Cortex of kidney (tissue), 1 donor: ENCODE data around the gene PDIA4.
"Not testable (repeated sequence)": the region's sequence is repeated elsewhere in the genome, so short reads cannot be mapped to it uniquely, and the experiment has no call there.

Source experiments
- DNase-seq: peaks from one replicate; lab custom pipeline; 2025; lab: John Stamatoyannopoulos, UW

The PDIA4 gene

DNA sequence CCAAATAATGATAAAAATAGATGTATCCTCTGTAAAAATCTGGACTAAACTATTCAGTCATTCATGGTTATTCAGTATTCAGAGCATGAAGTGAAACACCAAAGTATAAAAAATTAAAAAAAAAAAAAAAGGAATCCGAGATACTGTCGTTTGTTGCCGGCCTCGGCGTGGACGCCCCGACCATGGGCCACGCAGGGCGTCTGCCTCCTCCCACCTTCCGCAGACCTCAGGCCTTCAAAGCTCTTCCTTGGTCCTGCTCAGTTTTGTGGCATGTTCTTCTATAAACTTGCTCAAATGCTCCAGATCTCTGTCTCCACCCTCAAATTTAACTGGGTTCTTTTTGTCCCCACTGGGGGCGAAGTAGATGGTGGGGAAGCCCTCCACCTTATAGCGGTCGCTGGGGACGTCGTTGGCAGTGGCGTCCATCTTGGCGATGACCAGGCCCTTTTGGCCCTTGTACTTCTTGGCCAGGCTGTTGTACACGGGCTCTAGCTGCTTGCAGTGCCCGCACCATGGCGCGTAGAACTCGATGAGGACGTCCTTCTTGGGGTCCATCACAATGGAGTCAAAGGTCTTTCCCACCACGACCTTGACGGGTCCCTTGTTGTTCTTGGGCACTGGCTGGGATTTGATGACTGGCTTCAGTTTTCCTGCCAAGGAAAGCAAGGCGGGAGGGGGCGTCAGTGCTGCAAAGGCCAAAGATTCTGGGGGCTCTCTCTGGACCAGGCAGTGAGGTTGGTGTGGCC lies 24.6 kb downstream of the PDIA4 start:
- no peak for DNase-seq

GRCh38 chr7:149003018-149003417 lies 25.3 kb downstream of the PDIA4 start:
- DNase-seq, result no peak

GRCh38 chr7:149002604-149003003 lies 25.7 kb downstream of the PDIA4 start:
- DNase-seq, result no peak

GRCh38 chr7:149001427-149002068 lies 26.8 kb downstream of the PDIA4 start:
- no peak for DNase-seq

GRCh38 chr7:149000961-149001360 lies 27.3 kb downstream of the PDIA4 start:
- no peak for DNase-seq

GRCh38 chr7:148999192-148999591 lies 29.1 kb downstream of the PDIA4 start:
- DNase-seq, result no peak

GRCh38 chr7:148997497-148997896 lies 30.8 kb downstream of the PDIA4 start:
- no peak for DNase-seq

- DNase-seq, result no peak
Measured at GRCh38 chr7:148994576-148994975, 33.7 kb downstream of the PDIA4 start.

DNA sequence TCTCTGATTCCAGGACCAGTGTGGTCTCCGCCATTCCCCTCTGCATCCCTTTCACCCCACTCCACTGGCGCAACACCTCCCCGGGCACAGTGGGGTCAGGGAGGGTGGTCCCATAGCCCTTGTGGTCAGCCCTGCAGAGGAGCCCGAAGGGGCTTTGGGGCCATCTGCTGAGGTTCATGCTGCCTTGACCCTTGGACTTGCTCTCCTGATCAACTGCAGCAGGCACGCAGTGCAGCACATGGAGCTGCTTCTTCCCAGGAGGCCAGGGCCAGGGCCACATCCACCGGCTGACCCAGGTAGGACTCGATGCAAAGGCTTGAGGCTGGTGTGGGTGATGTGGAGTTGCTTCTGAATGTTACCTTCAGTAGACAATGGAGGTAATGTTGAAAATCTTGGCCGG lies 35.1 kb downstream of the PDIA4 start:
- DNase-seq, result no peak

DNA sequence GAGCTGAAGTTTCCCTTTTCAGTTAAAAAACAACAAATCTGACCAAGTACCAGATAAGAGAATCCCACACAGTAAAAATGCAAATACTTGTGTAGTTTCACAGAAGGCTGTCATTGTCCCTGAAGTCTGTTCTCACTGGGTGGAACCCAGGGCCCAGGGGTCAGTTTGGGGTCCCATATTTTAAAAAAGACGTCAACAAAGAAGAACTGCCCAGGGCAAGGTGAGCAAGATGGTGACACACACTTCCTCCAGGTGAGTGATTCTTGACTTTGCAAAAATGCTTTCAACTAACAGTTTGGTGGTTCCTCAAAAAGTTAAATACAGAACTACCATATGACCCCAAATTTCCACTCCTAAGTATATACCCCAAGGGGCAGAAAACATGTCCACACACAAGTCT lies 36.8 kb downstream of the PDIA4 start:
- DNase-seq, result no peak

GRCh38 chr7:148987751-148988512 lies 40.4 kb downstream of the PDIA4 start:
- no peak for DNase-seq

- DNase-seq, result no peak
Measured at GRCh38 chr7:148987010-148987750, 41.1 kb downstream of the PDIA4 start.

GRCh38 chr7:148986742-148987009 lies 41.6 kb downstream of the PDIA4 start:
- no peak for DNase-seq

GRCh38 chr7:148983200-148984146 lies 44.8 kb downstream of the PDIA4 start:
- no peak for DNase-seq

DNA sequence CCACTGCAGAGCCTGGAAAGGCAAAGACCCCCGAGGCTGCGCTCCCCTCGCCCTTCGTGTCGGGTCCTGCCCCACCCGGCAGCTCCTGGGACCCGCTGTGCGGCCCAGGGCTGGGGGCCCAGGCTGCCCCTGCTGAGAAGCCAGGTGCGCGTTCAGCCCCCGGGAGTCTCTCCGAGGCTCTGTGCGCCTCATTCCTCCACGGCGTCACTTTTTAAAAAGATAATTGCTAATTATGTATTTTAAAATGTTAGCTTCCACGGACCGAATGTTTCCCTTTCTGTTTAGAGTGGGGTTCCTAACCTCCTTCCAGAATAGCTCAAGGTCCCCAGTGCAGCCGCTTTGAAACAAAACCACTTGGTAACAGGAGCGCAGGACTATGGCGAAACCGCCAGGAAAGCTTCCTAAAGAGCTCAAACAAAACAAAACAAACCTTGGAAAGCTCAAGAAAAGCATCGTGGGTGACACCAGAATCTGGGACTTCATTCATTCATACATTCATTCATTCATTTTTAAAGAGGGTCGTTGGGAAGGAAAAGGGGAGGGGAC lies 45.6 kb downstream of the PDIA4 start:
- no peak for DNase-seq

DNA sequence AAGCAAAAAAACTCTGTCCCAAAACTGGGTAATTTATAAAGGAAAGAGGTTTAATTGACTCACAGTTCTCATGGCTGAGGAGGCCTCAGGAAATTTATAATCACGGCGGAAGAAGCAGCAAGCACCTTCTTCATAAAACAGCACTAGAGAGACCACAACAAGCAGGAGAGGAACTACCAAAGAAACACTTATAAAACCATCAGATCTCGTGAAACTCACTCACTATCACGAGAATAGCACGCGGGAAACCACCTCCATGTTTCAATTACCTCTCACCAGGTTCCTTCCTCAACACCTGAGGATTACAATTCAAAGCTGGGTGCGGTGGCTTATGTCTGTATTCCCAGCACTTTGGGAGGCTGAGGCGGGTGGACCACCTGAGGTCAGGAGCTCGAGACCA lies 48.5 kb downstream of the PDIA4 start:
- DNase-seq, result no peak

DNA sequence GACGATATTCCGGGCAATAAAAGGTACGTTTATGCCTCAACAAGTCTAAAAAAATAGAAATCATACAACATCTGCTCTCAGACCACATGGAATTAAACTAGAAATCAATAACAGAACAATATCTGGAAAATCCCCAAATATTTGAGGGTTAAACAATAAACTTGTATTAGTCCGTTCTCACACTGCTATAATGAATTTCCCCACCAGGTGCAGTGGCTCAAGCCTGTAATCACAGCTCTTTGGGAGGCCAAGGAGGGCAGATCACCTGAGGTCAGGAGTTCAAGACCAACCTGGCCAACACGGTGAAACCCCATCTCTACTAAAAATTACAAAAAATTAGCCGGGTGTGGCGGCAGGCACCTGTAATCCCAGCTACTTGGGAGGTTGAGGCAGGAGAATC lies 49.2 kb downstream of the PDIA4 start:
- not testable (repeated sequence) for DNase-seq

DNA sequence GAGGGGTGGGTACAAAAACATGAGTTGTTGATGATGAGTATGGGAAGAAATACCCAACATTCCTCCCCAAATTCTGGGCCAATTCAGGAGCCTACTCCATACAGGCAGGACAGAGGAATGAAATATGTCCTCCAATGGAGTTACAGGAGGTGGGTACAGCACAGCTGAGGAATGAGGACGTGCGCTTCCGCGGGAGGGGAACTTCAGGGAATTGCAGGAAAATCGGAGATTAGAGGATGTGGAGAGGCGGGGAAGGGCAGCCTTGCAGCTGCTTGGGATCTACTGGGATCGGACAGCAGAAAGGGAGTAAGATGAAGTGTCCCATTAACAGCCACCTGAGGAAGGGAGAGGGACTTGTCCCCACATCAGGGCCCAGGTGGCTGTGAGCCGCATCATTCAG lies 50.2 kb downstream of the PDIA4 start:
- no peak for DNase-seq

GRCh38 chr7:148975896-148976295 lies 52.4 kb downstream of the PDIA4 start:
- no peak for DNase-seq

DNA sequence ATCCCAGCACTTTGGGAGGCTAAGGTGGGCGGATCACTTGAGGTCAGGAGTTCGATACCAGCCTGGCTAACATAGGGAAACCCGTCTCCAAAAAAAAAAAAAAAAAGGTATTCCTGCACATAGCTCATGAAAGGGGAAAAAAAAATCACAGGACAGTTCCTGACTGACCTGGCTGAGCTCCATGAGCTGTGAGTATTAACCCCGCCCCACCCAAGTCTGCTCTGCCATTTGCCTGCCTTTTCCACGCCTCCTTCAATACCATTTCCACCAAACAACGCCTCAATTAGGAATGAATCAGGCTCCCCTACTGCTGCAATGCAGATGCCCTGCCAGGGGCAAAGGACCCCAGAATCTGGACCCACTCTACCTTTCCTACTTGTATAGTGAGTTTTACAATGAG lies 55.0 kb downstream of the PDIA4 start:
- DNase-seq, result no peak

- no peak for DNase-seq
Measured at GRCh38 chr7:148972375-148972774, 55.9 kb downstream of the PDIA4 start.
